Parathyroid adenoma (tissue), 2 donors: ENCODE results near the gene SYP.
"Not testable (repeated sequence)": the region's sequence is repeated elsewhere in the genome, so short reads cannot be mapped to it uniquely, and the experiment has no call there.

ENCODE experiments used
- H2AFZ ChIP-seq: fragments of 300-600 bp; sonication (generic); one replicate; pipeline ENCODE4 v1.7.0; 2017; ENCODE audit warnings: antibody characterized with exemption, mild to moderate bottlenecking
- H3K27ac ChIP-seq: fragments of 300-600 bp; sonication (generic); one replicate; pipeline ENCODE4 v1.7.0; 2017
- H3K27me3 ChIP-seq: fragments of 300-600 bp; sonication (generic); one replicate; pipeline ENCODE4 v1.7.0; 2017; ENCODE audit warnings: low read length; ENCODE audit not compliant: control insufficient read depth, insufficient read depth
- H3K36me3 ChIP-seq: fragments of 300-600 bp; sonication (generic); one replicate; pipeline ENCODE4 v1.7.0; 2017; ENCODE audit warnings: low read length; ENCODE audit not compliant: control insufficient read depth, insufficient read depth
- H3K4me1 ChIP-seq: fragments of 300-600 bp; sonication (generic); one replicate; pipeline ENCODE4 v1.7.0; 2017; ENCODE audit warnings: control low read depth
- H3K4me2 ChIP-seq: fragments of 300-600 bp; sonication (generic); one replicate; pipeline ENCODE4 v1.7.0; 2017; ENCODE audit warnings: low read length
- H3K4me3 ChIP-seq: fragments of 300-600 bp; sonication (generic); one replicate; pipeline ENCODE4 v1.7.0; 2017; ENCODE audit warnings: low read depth, low read length
- H3K79me2 ChIP-seq: fragments of 300-600 bp; sonication (generic); one replicate; pipeline ENCODE4 v1.7.0; 2017; ENCODE audit warnings: control low read depth
- H3K9ac ChIP-seq: fragments of 300-600 bp; sonication (generic); one replicate; pipeline ENCODE4 v1.7.0; 2017; ENCODE audit warnings: mild to moderate bottlenecking
- H3K9me3 ChIP-seq: fragments of 300-600 bp; sonication (generic); one replicate; pipeline ENCODE4 v1.7.0; 2017; ENCODE audit warnings: low read length; ENCODE audit not compliant: control insufficient read depth
- CTCF ChIP-seq: fragments of 300-600 bp; sonication (generic); IDR thresholded peaks from one replicate; pipeline ENCODE4 v1.7.0; 2017; ENCODE audit warnings: antibody characterized with exemption, mild to moderate bottlenecking
- donor health status: primary hyperparathyroidism.

The SYP gene

GRCh38 chrX:49155900-49156837 is 43.8 kb downstream of the SYP start:
- H2AFZ ChIP-seq, result peak overlapping the region; percentile 79
- H3K27ac ChIP-seq, result peak overlapping the region; percentile 98
- no peaks in the 10 kb centered on the region for H3K27me3 ChIP-seq
- no peaks in the 10 kb centered on the region for H3K4me1 ChIP-seq
- peak overlapping the region; percentile 84 for H3K4me2 ChIP-seq
- H3K9me3 ChIP-seq, result no peaks in the 10 kb centered on the region
- peak; percentile 83 for TF ChIP-seq CTCF
- no peak overlapping the region for H3K9ac ChIP-seq
- peak overlapping the region; percentile 83 for H3K4me3 ChIP-seq
- no peaks in the 10 kb centered on the region for H3K36me3 ChIP-seq
- H3K79me2 ChIP-seq, result no peaks in the 10 kb centered on the region

- Histone ChIP-seq H3K4me1 (no peaks in the 10 kb centered on the region), H3K9me3 (no peaks in the 10 kb centered on the region), H3K4me3 (peak overlapping the region; percentile 83), H3K4me2 (peak overlapping the region; percentile 84), H3K27ac (peak overlapping the region; percentile 98), H3K36me3 (no peaks in the 10 kb centered on the region), H2AFZ (peak overlapping the region; percentile 79), H3K9ac (no peak overlapping the region), H3K27me3 (no peaks in the 10 kb centered on the region), H3K79me2 (no peaks in the 10 kb centered on the region)
- TF ChIP-seq CTCF, result no peak
Observed at GRCh38 chrX:49155243-49155899, 44.6 kb downstream of the SYP start.

- Histone ChIP-seq H3K79me2 (no peaks in the 10 kb centered on the region), H3K36me3 (no peaks in the 10 kb centered on the region), H3K9ac (no peak overlapping the region), H3K27ac (no peak overlapping the region), H2AFZ (no peak overlapping the region), H3K4me2 (no peak overlapping the region), H3K9me3 (no peaks in the 10 kb centered on the region), H3K27me3 (no peaks in the 10 kb centered on the region), H3K4me1 (no peaks in the 10 kb centered on the region), H3K4me3 (no peak overlapping the region)
- no peak for TF ChIP-seq CTCF
Observed at GRCh38 chrX:49153467-49153866, 46.5 kb downstream of the SYP start.

GRCh38 chrX:49149291-49149690 is 50.7 kb downstream of the SYP start:
- not testable (repeated sequence) for H3K27me3 ChIP-seq, H3K9ac ChIP-seq, H3K4me2 ChIP-seq, H3K27ac ChIP-seq, H2AFZ ChIP-seq, H3K9me3 ChIP-seq, H3K36me3 ChIP-seq, H3K4me3 ChIP-seq, H3K79me2 ChIP-seq, H3K4me1 ChIP-seq

- H3K27ac ChIP-seq, H3K27me3 ChIP-seq, H3K4me1 ChIP-seq, H3K36me3 ChIP-seq, H3K9ac ChIP-seq, H3K4me2 ChIP-seq, H2AFZ ChIP-seq, H3K79me2 ChIP-seq, H3K9me3 ChIP-seq, H3K4me3 ChIP-seq: not testable (repeated sequence)
Observed at GRCh38 chrX:49148390-49149100, 51.4 kb downstream of the SYP start.
